ENCODE data around the gene EBI3. TPM values are rescaled to one million over a fixed set of nuclear protein-coding genes. Genes with fewer than 3 reads are reported as not detected.

Gene EBI3
- total and polyA plus RNA-seq, 2 of the 13 experiments (the other 11 are each of a cell fraction or from before 2014, with no cell fraction given), result 3.4 TPM; not detected in 1

DNA sequence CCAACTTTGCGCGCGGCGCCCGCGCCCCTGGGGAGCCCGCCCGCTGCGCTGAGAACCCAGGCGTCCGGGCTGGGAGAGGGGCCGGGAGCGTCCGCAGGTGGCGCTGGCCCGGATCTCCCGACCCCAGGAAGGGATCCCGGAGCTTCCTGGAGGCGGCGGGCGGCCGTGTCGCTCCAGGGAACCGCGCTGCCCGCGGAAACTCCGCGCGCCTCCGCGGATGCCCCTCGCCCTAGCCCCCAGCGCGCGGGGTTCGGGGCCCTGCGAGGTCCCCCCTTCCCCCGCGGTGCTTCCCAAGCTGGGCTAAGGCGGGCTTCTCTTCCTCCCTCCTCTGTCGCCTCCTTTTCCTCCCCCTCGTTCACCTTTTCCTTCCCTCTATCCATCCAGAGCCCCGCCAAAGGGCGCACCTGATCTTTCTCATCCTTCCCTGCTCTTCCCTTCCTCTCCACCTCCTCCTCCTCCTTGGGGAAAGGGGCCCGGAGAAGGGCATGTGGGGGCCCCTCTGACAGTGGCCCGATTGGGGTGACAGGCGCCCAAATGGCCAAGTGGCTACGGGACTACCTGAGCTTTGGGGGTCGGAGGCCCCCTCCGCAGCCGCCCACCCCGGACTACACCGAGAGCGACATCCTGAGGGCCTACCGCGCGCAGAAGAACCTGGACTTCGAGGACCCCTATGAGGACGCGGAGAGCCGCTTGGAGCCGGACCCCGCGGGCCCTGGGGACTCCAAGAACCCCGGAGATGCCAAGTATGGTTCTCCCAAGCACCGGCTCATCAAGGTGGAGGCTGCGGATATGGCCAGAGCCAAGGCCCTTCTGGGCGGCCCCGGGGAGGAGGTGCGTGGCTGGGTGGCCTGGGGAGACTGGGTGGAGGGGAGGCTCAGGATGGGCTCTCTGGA is 50.5 kb downstream of the EBI3 start:
- intact Hi-C loops (cut with micrococcal nuclease; ENCODE audit: unreplicated experiment) (no loop called here), in situ Hi-C loops (cut with HindIII; ENCODE audit: extremely low pct_ligation_motif_present, low pct_unique_long_range_greater_than_20kb) (no loop called here)
- Histone ChIP-seq H4K20me1 (ENCODE audit: insufficient read depth, low read length) (no peaks in the 10 kb centered on the region), H3K79me2 (ENCODE audit: insufficient read depth, low read length) (no peaks in the 10 kb centered on the region), H3K27me3 (ENCODE audit: control insufficient read depth in 1 of 2, insufficient read depth in 2 of 2, low read length in 2 of 2) (peaks cover 0 to 46% of the 10 kb centered on the region in 2 experiments), H2AFZ (ENCODE audit: low read length) (no peak overlapping the region), H3K27ac (ENCODE audit: extremely low read length, insufficient read depth, low read length) (no peak overlapping the region), H3K9me3 (ENCODE audit: low read length) (no peaks in the 10 kb centered on the region), H3K36me3 (replicated peaks in 1 of 2; ENCODE audit: control insufficient read depth in 1 of 2, insufficient read depth in 2 of 2, low read length in 2 of 2) (no peaks in the 10 kb centered on the region), H3K9ac (ENCODE audit: insufficient read depth, low read depth, low read length) (no peak overlapping the region), H3K4me1 (ENCODE audit: insufficient read depth, low read length) (peaks cover 18% of the 10 kb centered on the region), H3K4me3 (replicated peaks in 1 of 3; ENCODE audit: insufficient read depth in 1 of 3, low read depth in 2 of 3, low read length in 3 of 3) (peak overlapping the region in 1 of 3 experiments; percentile 33; a peak in 1 of 6 replicates), H3K4me2 (ENCODE audit: low read depth, low read length) (peak overlapping the region; percentile 53)
- no peak for FAIRE-seq
- no TSS peak for BruUV-seq (replicated peaks)
- no peak for DNase-seq (ENCODE audit: low spot score)
- 28% methylated on average over 21 of the region's 71 CpGs for WGBS (ENCODE audit: low lambda C conversion rate)
- ATAC-seq, result no peak
- TF ChIP-seq, protein P1, sequence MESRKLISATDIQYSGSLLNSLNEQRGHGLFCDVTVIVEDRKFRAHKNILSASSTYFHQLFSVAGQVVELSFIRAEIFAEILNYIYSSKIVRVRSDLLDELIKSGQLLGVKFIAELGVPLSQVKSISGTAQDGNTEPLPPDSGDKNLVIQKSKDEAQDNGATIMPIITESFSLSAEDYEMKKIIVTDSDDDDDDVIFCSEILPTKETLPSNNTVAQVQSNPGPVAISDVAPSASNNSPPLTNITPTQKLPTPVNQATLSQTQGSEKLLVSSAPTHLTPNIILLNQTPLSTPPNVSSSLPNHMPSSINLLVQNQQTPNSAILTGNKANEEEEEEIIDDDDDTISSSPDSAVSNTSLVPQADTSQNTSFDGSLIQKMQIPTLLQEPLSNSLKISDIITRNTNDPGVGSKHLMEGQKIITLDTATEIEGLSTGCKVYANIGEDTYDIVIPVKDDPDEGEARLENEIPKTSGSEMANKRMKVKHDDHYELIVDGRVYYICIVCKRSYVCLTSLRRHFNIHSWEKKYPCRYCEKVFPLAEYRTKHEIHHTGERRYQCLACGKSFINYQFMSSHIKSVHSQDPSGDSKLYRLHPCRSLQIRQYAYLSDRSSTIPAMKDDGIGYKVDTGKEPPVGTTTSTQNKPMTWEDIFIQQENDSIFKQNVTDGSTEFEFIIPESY (CRISPR knock-in tag; IDR thresholded peaks at IDR 0.05), result 0 out of 2 replicates have a peak, but pooled peaks have one; percentile 52
- no peak for TF ChIP-seq ZNF570 (CRISPR knock-in tag; IDR thresholded peaks at IDR 0.05; ENCODE audit: borderline replicate concordance)
- CTCF ChIA-PET (ENCODE audit: low intra/inter-chr PET ratio, low total read pairs), result no interaction called here
- POLR2A ChIA-PET, result no interaction called here
